H1 (cell line): ENCODE results near the gene YWHAE. TPM values are rescaled to one million over a fixed set of nuclear protein-coding genes. Genes with fewer than 3 reads are reported as not detected.

Source experiments
- CREB1 ChIP-seq: IDR thresholded peaks from 2 replicates; pipeline ENCODE4 v1.6.1; 2012; ENCODE audit warnings: inconsistent platforms
- TAF1 ChIP-seq: IDR thresholded peaks from 2 replicates; pipeline ENCODE4 v1.6.1; 2011; ENCODE audit warnings: mild to moderate bottlenecking, low read depth, low read length
- YY1 ChIP-seq: IDR thresholded peaks from 2 replicates; pipeline ENCODE4 v1.6.1; 2011; ENCODE audit warnings: low read depth, mild to moderate bottlenecking, low read length
- polyA plus RNA-seq, 7 experiments: library from polyadenylated mRNA; depleted of rRNA in 3 of 7; stranded (reverse) in 5 of 7; unstranded in 2 of 7; fragments of >200 nt in 5 of 7; fragments of 200-250 nt in 2 of 7; gene quantifications; 1 replicate in 5 of 7; 2 replicates in 1 of 7; 4 replicates in 1 of 7; pipeline versions ENCODE4 v1.2.1 to v1.2.3, GENCODE V29; 2011 to 2013; ENCODE audit warnings: missing spikeins in 2 of 7, mixed read lengths in 2 of 7
- total RNA-seq: library from RNA; stranded (reverse); fragmentation: NEBNext Ultra II Directional; extraction: Animal tissue kit (Norgen Biotek cat#: 25700); gene quantifications from 2 replicates; pipeline ENCODE4 v1.2.1, GENCODE V29; 2021

The YWHAE gene
- total and polyA plus RNA-seq, 2 of the 8 experiments (the other 6 are each of a cell fraction or from before 2014, with no cell fraction given): 559 to 1,186 TPM

GRCh38 chr17:1416414-1416813, 16.4 kb upstream of the YWHAE start (continued):
- TF ChIP-seq YY1 (no peak), TAF1 (no peak), CREB1 (no peak)
